MM.1S (cell line): ENCODE measurements around the gene ST8SIA5.

ENCODE experiments used
- CTCF ChIP-seq: fragments of 300-600 bp; sonication (generic); IDR thresholded peaks from 2 replicates; pipeline ENCODE4 v1.5.1; 2016; ENCODE audit warnings: antibody characterized with exemption, low read length, mixed read lengths
- EZH2 ChIP-seq: fragments of 300-600 bp; sonication (generic); optimal IDR thresholded peaks from 2 replicates; pipeline ENCODE3; 2017; ENCODE audit warnings: low read depth, mild to moderate bottlenecking, antibody characterized with exemption, low read length, mixed read lengths
- EZH2phosphoT487 ChIP-seq: fragments of 300-600 bp; sonication (generic); IDR thresholded peaks from 2 replicates; pipeline ENCODE4 v1.6.1; 2018; ENCODE audit warnings: antibody characterized with exemption, low read length

- no peak for TF ChIP-seq EZH2
- no peak for TF ChIP-seq CTCF
- no peak for TF ChIP-seq EZH2phosphoT487
Observed at GRCh38 chr18:46716336-46716735, 40.5 kb downstream of the ST8SIA5 start.
